Natural killer cell treated with Interleukin-12 subunit alpha and Interleukin-12 subunit beta and Interleukin-15 and Interleukin-18, amount 100 ng/mL, for 72 hours (primary cell): ENCODE data around the gene NSD2. TPM values are rescaled to one million over a fixed set of nuclear protein-coding genes. Genes with fewer than 3 reads are reported as not detected.

Experiments
- total RNA-seq, 2 donors: library from RNA; stranded (reverse); gene quantifications; one replicate each; pipeline ENCODE4 v1.2.3, GENCODE V29; 2022

The NSD2 gene
- total RNA-seq, 2 donors from 2014 or later: 127 to 375 TPM

Other genes starting within 250 kb of the NSD2 start
- gene FAM53A, start 187.1 kb upstream of the NSD2 start, total RNA-seq: 1 to 10 TPM in 1 of 2 donors, under 1 TPM in 1; 0.78 to 6.2 TPM
- gene SLBP, start 159.1 kb upstream of the NSD2 start, total RNA-seq: 100 to 1,000 TPM in 1 of 2 donors, 10 to 100 TPM in 1; 83.0 to 129 TPM
- gene TMEM129, start 150.1 kb upstream of the NSD2 start, total RNA-seq: 10 to 100 TPM; 19.6 to 21.2 TPM
- 100 to 1,000 TPM in 1 of 2 donors, 10 to 100 TPM in 1; 97.2 to 212 TPM for gene TACC3, start 149.9 kb upstream of the NSD2 start, total RNA-seq
- gene FGFR3, start 78.1 kb upstream of the NSD2 start, total RNA-seq: not detected
- 100 to 1,000 TPM in 1 of 2 donors, 10 to 100 TPM in 1; 64.5 to 129 TPM for gene LETM1, start 15.2 kb upstream of the NSD2 start, total RNA-seq
- gene NELFA, start 137.6 kb downstream of the NSD2 start, total RNA-seq: 10 to 100 TPM; 29.6 to 59.3 TPM
- under 1 TPM; 0.05 to 0.08 TPM for gene NAT8L, start 187.9 kb downstream of the NSD2 start, total RNA-seq